ENCODE results near the gene SPTB. TPM values are rescaled to one million over a fixed set of nuclear protein-coding genes. Genes with fewer than 3 reads are reported as not detected.
A peak's percentile ranks its signal among the peaks of the same experiment; 100 is the strongest.

SPTB gene
- polyA plus RNA-seq (2013, experiment 1 of 2): 0.33 TPM
- polyA plus RNA-seq (2013, experiment 2 of 2): 0.46 TPM

- H3K9me3 ChIP-seq (ENCODE audit: control insufficient read depth, low read length): no peaks in the 10 kb centered on the region
- H3K4me1 ChIP-seq (ENCODE audit: control insufficient read depth, insufficient read depth, low read length, poor library complexity, severe bottlenecking): no peaks in the 10 kb centered on the region
- WGBS, 2 experiments (ENCODE audit: insufficient coverage in 2 of 2): 0% methylated on average over 18 to 30 of the region's 61 CpGs
- no peaks in the 10 kb centered on the region for H3K36me3 ChIP-seq (ENCODE audit: control insufficient read depth, insufficient read depth, low read length)
- H3K27ac ChIP-seq (ENCODE audit: low read depth, low read length, severe bottlenecking): no peak within 1 kb of the TSS
- H3K4me3 ChIP-seq (ENCODE audit: extremely low read depth, insufficient read depth, low read length, poor library complexity, severe bottlenecking): peak within 1 kb of the TSS; percentile 46
These were observed at the start of gene SPTB for GRCh38 chr14:64879635-64880220. TSS of gene SPTB (minus strand) at chr14:64879907. CDS start at chr14:64823094, 56,813 bp downstream.

GRCh38 chr14:64929014-64929359, 49.3 kb upstream of the SPTB start:
- 96% methylated on average over 3 of the region's 3 CpGs for WGBS, 2 experiments (ENCODE audit: insufficient coverage in 2 of 2)
- no peak overlapping the region for H3K4me3 ChIP-seq (ENCODE audit: extremely low read depth, insufficient read depth, low read length, poor library complexity, severe bottlenecking)
- no peak overlapping the region for H3K27ac ChIP-seq (ENCODE audit: low read depth, low read length, severe bottlenecking)
- no peaks in the 10 kb centered on the region for H3K9me3 ChIP-seq (ENCODE audit: control insufficient read depth, low read length)
- no peaks in the 10 kb centered on the region for H3K4me1 ChIP-seq (ENCODE audit: control insufficient read depth, insufficient read depth, low read length, poor library complexity, severe bottlenecking)
- H3K36me3 ChIP-seq (ENCODE audit: control insufficient read depth, insufficient read depth, low read length): peaks cover 77% of the 10 kb centered on the region

DNA sequence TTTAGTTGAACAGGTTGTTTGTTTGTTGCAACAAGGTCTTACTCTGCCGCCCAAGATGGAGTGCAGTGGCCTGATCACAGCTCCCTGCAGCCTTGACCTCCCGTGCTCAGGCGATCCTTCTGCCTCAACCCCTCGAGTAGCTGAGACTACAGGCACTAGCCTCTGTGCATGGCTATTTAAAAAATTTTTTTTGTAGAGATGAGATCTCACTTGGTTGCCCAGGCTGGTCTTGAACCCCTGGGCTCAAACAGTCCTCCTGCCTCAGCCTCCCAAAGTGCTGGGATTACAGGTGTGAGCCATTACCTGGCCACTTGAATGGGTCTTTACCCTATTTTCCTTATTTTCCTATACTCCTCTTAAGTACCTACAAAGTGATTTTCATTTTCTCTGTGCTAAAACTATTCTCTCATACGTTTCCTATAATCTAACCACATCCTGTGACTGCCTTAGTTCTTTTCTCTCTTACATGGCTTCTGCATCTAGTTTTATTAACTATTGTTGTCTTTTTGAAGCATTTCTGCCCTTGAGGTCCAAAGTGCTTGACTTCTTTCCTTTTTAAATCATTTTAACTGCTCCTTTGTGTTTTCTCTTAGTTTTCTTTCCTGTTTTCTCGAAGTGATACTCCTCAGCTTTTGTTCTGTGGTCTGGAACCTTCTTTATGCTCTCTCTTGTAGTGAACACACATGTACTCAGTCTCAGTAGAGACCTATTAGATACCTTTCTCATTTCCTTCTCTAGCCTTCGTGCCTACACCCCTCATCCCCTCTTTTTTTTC, 48.7 kb upstream of the SPTB start:
- Histone ChIP-seq H3K4me1 (ENCODE audit: control insufficient read depth, insufficient read depth, low read length, poor library complexity, severe bottlenecking) (no peaks in the 10 kb centered on the region), H3K27ac (ENCODE audit: low read depth, low read length, severe bottlenecking) (no peak overlapping the region), H3K36me3 (ENCODE audit: control insufficient read depth, insufficient read depth, low read length) (peaks cover 76% of the 10 kb centered on the region), H3K4me3 (ENCODE audit: extremely low read depth, insufficient read depth, low read length, poor library complexity, severe bottlenecking) (no peak overlapping the region), H3K9me3 (ENCODE audit: control insufficient read depth, low read length) (no peaks in the 10 kb centered on the region)
- whole genome bisulfite sequencing, 2 experiments (ENCODE audit: insufficient coverage in 2 of 2): 92 to 94% methylated on average over 6 to 7 of the region's 7 CpGs

- H3K4me3 ChIP-seq (ENCODE audit: extremely low read depth, insufficient read depth, low read length, poor library complexity, severe bottlenecking): no peak overlapping the region
- no peaks in the 10 kb centered on the region for H3K4me1 ChIP-seq (ENCODE audit: control insufficient read depth, insufficient read depth, low read length, poor library complexity, severe bottlenecking)
- WGBS, 2 experiments (ENCODE audit: insufficient coverage in 2 of 2): 33% methylated on average over 1 of the region's 3 CpGs; no CpG with 5 or more reads in 1 of the 2 experiments
- H3K27ac ChIP-seq (ENCODE audit: low read depth, low read length, severe bottlenecking): no peak overlapping the region
- no peaks in the 10 kb centered on the region for H3K9me3 ChIP-seq (ENCODE audit: control insufficient read depth, low read length)
- peaks cover 63% of the 10 kb centered on the region for H3K36me3 ChIP-seq (ENCODE audit: control insufficient read depth, insufficient read depth, low read length)
These were observed 47.3 kb upstream of the SPTB start for GRCh38 chr14:64927031-64927430.

DNA sequence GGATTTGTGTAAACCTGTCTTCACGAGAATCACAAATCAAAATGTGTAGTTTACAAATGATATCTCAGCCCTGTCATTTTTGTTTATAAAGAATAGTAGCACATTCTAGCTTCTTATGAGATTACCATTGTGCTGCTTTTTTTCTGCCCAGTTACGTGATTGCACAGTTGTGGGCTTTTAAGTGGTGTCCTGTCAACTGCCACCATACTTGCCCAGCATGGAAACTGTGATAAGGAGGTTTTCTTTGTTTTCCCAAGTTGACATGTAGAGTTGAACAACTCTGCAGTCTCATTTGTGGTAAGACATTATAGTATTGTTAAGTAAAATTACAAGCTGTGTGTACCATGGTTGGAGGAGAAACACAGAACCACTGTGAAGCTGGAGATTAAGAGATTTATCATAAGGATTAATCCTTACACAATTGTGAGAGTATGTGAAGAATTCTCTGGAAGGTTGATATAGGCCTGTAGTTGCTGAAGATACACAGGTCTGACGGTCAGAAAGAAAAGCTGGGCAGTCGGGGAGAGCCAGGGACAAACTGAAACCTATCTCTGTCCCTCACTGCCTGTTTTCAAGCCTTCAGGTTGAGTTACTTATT, 46.8 kb upstream of the SPTB start:
- WGBS, 2 experiments (ENCODE audit: insufficient coverage in 2 of 2): 97 to 100% methylated on average over 2 to 3 of the region's 4 CpGs
- Histone ChIP-seq H3K36me3 (ENCODE audit: control insufficient read depth, insufficient read depth, low read length) (peaks cover 60% of the 10 kb centered on the region), H3K9me3 (ENCODE audit: control insufficient read depth, low read length) (no peaks in the 10 kb centered on the region), H3K27ac (ENCODE audit: low read depth, low read length, severe bottlenecking) (no peak overlapping the region), H3K4me3 (ENCODE audit: extremely low read depth, insufficient read depth, low read length, poor library complexity, severe bottlenecking) (no peak overlapping the region), H3K4me1 (ENCODE audit: control insufficient read depth, insufficient read depth, low read length, poor library complexity, severe bottlenecking) (no peaks in the 10 kb centered on the region)

DNA sequence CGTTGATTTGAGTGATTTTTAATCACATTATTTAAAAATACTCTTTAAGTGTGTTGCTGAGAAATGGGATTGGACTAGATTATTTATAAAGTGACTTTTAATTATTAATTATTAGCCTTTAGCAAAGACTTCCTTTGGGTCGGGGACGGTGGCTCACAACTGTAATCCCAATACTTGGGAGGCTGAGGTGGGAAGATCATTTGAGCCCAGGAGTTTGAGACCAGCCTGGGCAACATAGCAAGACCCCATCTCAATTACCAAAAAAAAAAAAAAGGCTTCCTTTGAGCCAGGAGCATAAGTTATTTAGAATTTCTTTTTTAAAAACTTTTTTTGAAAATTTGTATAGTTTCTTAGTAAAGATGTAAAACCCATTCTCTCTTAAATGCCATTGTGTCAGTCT, 43.3 kb upstream of the SPTB start:
- WGBS, 2 experiments (ENCODE audit: insufficient coverage in 2 of 2): no CpG with 5 or more reads among the region's 3 CpGs
- no peaks in the 10 kb centered on the region for H3K9me3 ChIP-seq (ENCODE audit: control insufficient read depth, low read length)
- peaks cover 30% of the 10 kb centered on the region for H3K36me3 ChIP-seq (ENCODE audit: control insufficient read depth, insufficient read depth, low read length)

GRCh38 chr14:64920465-64920864, 40.8 kb upstream of the SPTB start:
- Histone ChIP-seq H3K36me3 (ENCODE audit: control insufficient read depth, insufficient read depth, low read length) (peaks cover 12% of the 10 kb centered on the region), H3K4me3 (ENCODE audit: extremely low read depth, insufficient read depth, low read length, poor library complexity, severe bottlenecking) (no peak overlapping the region), H3K4me1 (ENCODE audit: control insufficient read depth, insufficient read depth, low read length, poor library complexity, severe bottlenecking) (peaks cover 9% of the 10 kb centered on the region), H3K9me3 (ENCODE audit: control insufficient read depth, low read length) (no peaks in the 10 kb centered on the region), H3K27ac (ENCODE audit: low read depth, low read length, severe bottlenecking) (no peak overlapping the region)
- WGBS, 2 experiments (ENCODE audit: insufficient coverage in 2 of 2): 25 to 71% methylated on average over 1 of the region's 2 CpGs

More for the DNA sequence above, 43.3 kb upstream of the SPTB start:
- H3K4me3 ChIP-seq (ENCODE audit: extremely low read depth, insufficient read depth, low read length, poor library complexity, severe bottlenecking): no peak overlapping the region
- H3K27ac ChIP-seq (ENCODE audit: low read depth, low read length, severe bottlenecking): no peak overlapping the region
- H3K4me1 ChIP-seq (ENCODE audit: control insufficient read depth, insufficient read depth, low read length, poor library complexity, severe bottlenecking): peaks cover 6% of the 10 kb centered on the region

GRCh38 chr14:64919618-64920017, 39.9 kb upstream of the SPTB start:
- Histone ChIP-seq H3K4me1 (ENCODE audit: control insufficient read depth, insufficient read depth, low read length, poor library complexity, severe bottlenecking) (peaks cover 15% of the 10 kb centered on the region), H3K9me3 (ENCODE audit: control insufficient read depth, low read length) (no peaks in the 10 kb centered on the region)

DNA sequence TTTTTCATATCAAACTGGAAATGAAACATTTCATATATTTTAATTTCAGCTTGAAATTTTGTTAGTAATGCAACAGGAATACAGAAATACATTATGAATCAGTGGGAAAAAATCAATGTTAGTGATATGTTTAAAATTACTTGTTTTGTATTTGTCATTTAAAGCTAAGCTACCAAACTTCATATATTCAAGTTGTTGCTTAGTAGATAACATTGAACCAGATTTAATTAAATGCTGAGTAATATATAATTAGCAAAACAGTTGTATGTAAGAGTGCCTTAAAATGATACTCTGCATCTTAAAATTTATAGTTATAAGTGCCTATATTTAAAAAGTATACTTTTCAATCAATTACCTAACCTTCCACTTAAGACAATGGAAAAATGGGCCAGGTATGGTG, 39.5 kb upstream of the SPTB start:
- H3K4me1 ChIP-seq (ENCODE audit: control insufficient read depth, insufficient read depth, low read length, poor library complexity, severe bottlenecking): peaks cover 15% of the 10 kb centered on the region
- H3K4me3 ChIP-seq (ENCODE audit: extremely low read depth, insufficient read depth, low read length, poor library complexity, severe bottlenecking): no peak overlapping the region
- no peak overlapping the region for H3K27ac ChIP-seq (ENCODE audit: low read depth, low read length, severe bottlenecking)
- H3K36me3 ChIP-seq (ENCODE audit: control insufficient read depth, insufficient read depth, low read length): no peaks in the 10 kb centered on the region
- H3K9me3 ChIP-seq (ENCODE audit: control insufficient read depth, low read length): no peaks in the 10 kb centered on the region

More at GRCh38 chr14:64919618-64920017, 39.9 kb upstream of the SPTB start:
- WGBS, 2 experiments (ENCODE audit: insufficient coverage in 2 of 2): 88 to 90% methylated on average over 5 of the region's 5 CpGs
- peaks cover 4% of the 10 kb centered on the region for H3K36me3 ChIP-seq (ENCODE audit: control insufficient read depth, insufficient read depth, low read length)
- H3K27ac ChIP-seq (ENCODE audit: low read depth, low read length, severe bottlenecking): no peak overlapping the region
- no peak overlapping the region for H3K4me3 ChIP-seq (ENCODE audit: extremely low read depth, insufficient read depth, low read length, poor library complexity, severe bottlenecking)

GRCh38 chr14:64918216-64918615, 38.5 kb upstream of the SPTB start:
- Histone ChIP-seq H3K9me3 (ENCODE audit: control insufficient read depth, low read length) (no peaks in the 10 kb centered on the region), H3K36me3 (ENCODE audit: control insufficient read depth, insufficient read depth, low read length) (no peaks in the 10 kb centered on the region), H3K4me3 (ENCODE audit: extremely low read depth, insufficient read depth, low read length, poor library complexity, severe bottlenecking) (no peak overlapping the region), H3K4me1 (ENCODE audit: control insufficient read depth, insufficient read depth, low read length, poor library complexity, severe bottlenecking) (peaks cover 15% of the 10 kb centered on the region), H3K27ac (ENCODE audit: low read depth, low read length, severe bottlenecking) (no peak overlapping the region)
- WGBS, 2 experiments (ENCODE audit: insufficient coverage in 2 of 2): 90 to 100% methylated on average over 3 to 4 of the region's 4 CpGs

DNA sequence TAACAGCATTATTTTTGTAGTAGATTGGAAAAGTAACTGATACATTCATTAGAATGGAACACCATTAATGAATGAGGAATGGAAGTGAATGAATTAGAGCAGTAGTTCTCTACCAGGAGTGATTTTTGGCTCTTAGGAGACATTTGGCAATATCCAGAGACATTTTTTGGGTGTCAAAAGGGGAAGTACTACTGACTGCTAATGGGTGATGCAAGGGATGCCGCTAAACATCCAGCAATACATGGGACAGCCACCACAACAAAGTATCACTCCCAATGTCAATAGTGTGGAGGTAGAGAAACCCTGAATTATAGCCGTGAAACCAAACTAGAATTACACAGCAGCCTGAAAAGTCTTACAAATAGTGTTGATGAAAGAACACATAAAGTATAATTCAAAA, 36.1 kb upstream of the SPTB start:
- H3K4me3 ChIP-seq (ENCODE audit: extremely low read depth, insufficient read depth, low read length, poor library complexity, severe bottlenecking): peak overlapping the region; percentile 100

More for the DNA sequence above, 36.1 kb upstream of the SPTB start:
- no CpG with 5 or more reads among the region's 2 CpGs for WGBS, 2 experiments (ENCODE audit: insufficient coverage in 2 of 2)
- Histone ChIP-seq H3K27ac (ENCODE audit: low read depth, low read length, severe bottlenecking) (no peak overlapping the region), H3K9me3 (ENCODE audit: control insufficient read depth, low read length) (no peaks in the 10 kb centered on the region), H3K4me1 (ENCODE audit: control insufficient read depth, insufficient read depth, low read length, poor library complexity, severe bottlenecking) (peaks cover 15% of the 10 kb centered on the region), H3K36me3 (ENCODE audit: control insufficient read depth, insufficient read depth, low read length) (no peaks in the 10 kb centered on the region)

Measured in mesodermal cell (in vitro differentiated cells).